Colonic mucosa (tissue), 4 donors: ENCODE data around the gene SEC16A. TPM values are rescaled to one million over a fixed set of nuclear protein-coding genes. Genes with fewer than 3 reads are reported as not detected.

Experiments
- DNase-seq: peaks from one replicate; pipeline ENCODE4 v3.0.0-alpha.2; 2020
- H3K27ac ChIP-seq: fragments of 200-600 bp; one replicate; pipeline ENCODE4 v1.8.0; 2021
- H3K27me3 ChIP-seq: fragments of 200-600 bp; one replicate; pipeline ENCODE4 v1.8.0; 2021
- H3K36me3 ChIP-seq: fragments of 200-600 bp; one replicate; pipeline ENCODE4 v1.8.0; 2021
- H3K4me1 ChIP-seq: fragments of 200-600 bp; one replicate; pipeline ENCODE4 v1.8.0; 2021; ENCODE audit warnings: mild to moderate bottlenecking
- H3K4me3 ChIP-seq: fragments of 200-600 bp; one replicate; pipeline ENCODE4 v1.8.0; 2021
- H3K9ac ChIP-seq, 2 donors: one replicate each; pipeline ENCODE4 v1.7.0; 2013; ENCODE audit warnings: control low read depth in 2 of 2, low read depth in 2 of 2, low read length in 2 of 2
- H3K9me3 ChIP-seq: fragments of 200-600 bp; one replicate; pipeline ENCODE4 v1.8.0; 2021
- intact Hi-C: fragments of 100-400 bp; cut with DNase I; formaldehyde crosslinking; loops from one replicate; pipeline ENCODE4 v1.14.1; 2022
- total RNA-seq, 2 donors: library from RNA; stranded (reverse); fragmentation: NEBNext Ultra II Directional in 1 of 2; extraction: Animal tissue kit (Norgen Biotek cat#: 25700) in 1 of 2; gene quantifications; one replicate each; pipeline ENCODE4 v1.2.1, GENCODE V29; 2021
- TF ChIP-seq, protein P1 (sequence below): fragments of 200-600 bp; IDR thresholded peaks from one replicate; pipeline ENCODE4 v1.8.0; 2022; ENCODE audit warnings: antibody characterized with exemption, mild to moderate bottlenecking
- donor health status: healthy.
- donor health status: DM: no; HTN: no; CAD: no.
- donor health status: DM: no; HTN: no; CAD: no.

Gene SEC16A
- total RNA-seq, 2 donors from 2014 or later = 66.2 to 104 TPM

- no peak overlapping the region for H3K27ac ChIP-seq
- H3K9ac ChIP-seq = no peak overlapping the region
- intact Hi-C loops = no loop called here
- H3K27me3 ChIP-seq = no peaks in the 10 kb centered on the region
- H3K4me3 ChIP-seq = no peak overlapping the region
- TF ChIP-seq, protein P1, sequence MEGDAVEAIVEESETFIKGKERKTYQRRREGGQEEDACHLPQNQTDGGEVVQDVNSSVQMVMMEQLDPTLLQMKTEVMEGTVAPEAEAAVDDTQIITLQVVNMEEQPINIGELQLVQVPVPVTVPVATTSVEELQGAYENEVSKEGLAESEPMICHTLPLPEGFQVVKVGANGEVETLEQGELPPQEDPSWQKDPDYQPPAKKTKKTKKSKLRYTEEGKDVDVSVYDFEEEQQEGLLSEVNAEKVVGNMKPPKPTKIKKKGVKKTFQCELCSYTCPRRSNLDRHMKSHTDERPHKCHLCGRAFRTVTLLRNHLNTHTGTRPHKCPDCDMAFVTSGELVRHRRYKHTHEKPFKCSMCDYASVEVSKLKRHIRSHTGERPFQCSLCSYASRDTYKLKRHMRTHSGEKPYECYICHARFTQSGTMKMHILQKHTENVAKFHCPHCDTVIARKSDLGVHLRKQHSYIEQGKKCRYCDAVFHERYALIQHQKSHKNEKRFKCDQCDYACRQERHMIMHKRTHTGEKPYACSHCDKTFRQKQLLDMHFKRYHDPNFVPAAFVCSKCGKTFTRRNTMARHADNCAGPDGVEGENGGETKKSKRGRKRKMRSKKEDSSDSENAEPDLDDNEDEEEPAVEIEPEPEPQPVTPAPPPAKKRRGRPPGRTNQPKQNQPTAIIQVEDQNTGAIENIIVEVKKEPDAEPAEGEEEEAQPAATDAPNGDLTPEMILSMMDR = no peak
- H3K4me1 ChIP-seq = peaks cover 11% of the 10 kb centered on the region
- no peaks in the 10 kb centered on the region for H3K36me3 ChIP-seq
- DNase-seq = no peak
- no peaks in the 10 kb centered on the region for H3K9me3 ChIP-seq
These were observed 4.2 kb upstream of the SEC16A start for GRCh38 chr9:136486823-136487620.

GRCh38 chr9:136486131-136486530 lies 3.3 kb upstream of the SEC16A start:
- Histone ChIP-seq H3K27me3 (no peaks in the 10 kb centered on the region), H3K27ac (no peak overlapping the region), H3K4me3 (no peak overlapping the region), H3K9ac (no peak overlapping the region), H3K4me1 (peaks cover 18% of the 10 kb centered on the region), H3K9me3 (no peaks in the 10 kb centered on the region), H3K36me3 (no peaks in the 10 kb centered on the region)
- no peak for DNase-seq
- TF ChIP-seq, protein P1 = no peak
- intact Hi-C loops = no loop called here

DNA sequence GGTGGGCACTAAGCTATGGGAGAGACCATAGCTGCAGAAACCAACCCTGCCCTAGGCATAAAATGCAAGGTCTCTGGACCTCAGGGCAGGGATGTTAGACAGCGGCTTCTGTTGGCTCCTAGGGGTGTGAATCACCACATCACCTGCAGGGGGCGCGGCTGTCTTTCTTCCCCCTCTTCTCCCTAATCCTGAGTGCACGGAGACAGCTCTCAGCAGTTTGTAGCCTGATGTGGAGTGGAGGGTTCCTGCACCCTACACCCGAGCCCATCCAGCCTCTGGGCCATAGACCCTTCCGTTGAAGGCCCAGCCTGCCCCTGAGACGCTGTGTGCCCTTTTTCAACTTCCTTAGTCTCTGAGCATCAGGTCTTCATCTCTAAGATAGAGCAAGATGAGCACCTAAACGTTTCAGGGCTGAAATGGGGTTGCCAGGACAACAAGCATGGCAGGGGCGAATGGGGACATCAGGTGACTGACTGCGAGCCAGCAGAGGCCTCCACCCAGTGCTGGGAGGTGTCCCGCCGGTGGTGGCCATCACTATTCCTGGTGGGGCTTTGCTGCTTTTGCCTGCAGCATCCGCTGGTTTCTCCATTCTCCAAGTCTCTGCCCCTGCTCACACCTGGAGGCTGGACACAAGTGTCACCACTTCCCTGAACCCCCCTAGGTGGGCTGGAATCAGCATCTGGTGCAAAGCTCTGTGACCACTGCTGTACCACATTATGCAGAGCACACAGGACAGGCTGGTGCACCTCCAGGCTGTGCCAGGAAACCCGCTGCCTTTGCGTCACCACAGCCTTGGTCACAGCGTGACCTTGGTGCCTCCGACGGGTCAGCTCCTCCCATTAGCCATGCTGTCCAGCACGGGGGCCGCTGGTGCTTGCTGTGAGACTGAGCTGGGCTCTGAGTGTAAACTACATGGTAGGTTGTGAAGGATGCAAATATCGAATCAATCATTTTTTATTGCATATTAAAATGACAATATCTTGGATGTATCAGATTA lies 2.5 kb upstream of the SEC16A start:
- intact Hi-C loops = no loop called here
- no peak overlapping the region for H3K9ac ChIP-seq
- no peak overlapping the region for H3K27ac ChIP-seq
- peak; percentile 90 for DNase-seq
- no peaks in the 10 kb centered on the region for H3K27me3 ChIP-seq
- peaks cover 18% of the 10 kb centered on the region for H3K4me1 ChIP-seq
- H3K4me3 ChIP-seq = no peak overlapping the region
- no peaks in the 10 kb centered on the region for H3K36me3 ChIP-seq
- TF ChIP-seq, protein P1 = peak; percentile 89
- H3K9me3 ChIP-seq = no peaks in the 10 kb centered on the region

DNA sequence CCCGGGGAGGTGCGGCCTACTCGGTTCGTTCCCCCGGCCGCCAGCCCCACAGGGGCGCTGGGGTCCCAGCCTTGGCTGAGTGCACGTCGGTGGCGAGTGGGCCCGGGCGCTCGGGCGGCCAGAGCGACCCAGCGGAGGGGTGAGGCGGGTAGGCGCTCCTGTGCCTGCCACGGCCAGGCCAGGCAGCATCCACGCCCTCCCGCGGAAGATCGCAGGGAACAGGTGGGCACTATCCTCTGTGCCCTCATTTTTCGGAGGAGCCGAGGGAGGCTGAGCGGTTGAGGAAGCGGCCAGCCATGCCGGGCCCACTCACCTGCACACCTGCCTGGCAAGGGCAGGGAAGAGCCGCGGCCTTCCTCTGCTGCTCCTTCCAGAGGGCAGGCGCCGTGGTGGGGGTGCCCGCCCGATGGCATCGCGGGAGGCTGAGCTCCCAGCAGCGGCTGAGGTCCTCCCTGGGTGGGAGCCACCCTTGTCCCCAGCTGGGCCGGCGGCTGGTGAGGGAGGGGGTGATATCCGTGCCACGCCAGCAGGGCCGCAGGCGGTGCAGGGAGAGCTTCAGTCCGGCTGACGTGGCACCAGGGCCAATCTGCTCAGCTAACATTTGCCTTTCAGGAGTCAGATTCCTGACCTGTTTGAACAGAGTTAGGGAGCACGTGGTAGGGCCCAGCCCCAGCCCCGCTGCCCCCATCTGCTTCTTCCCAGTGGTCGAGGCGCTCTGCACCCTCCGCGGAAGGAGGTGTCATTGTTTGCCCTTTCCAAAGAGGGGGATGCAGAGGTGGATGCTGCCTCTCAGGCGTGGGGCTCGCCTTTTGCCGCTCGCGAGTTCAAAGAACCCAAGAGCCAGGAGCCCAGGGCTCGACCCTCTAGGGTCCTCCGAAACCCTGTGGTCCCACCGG lies 1.6 kb upstream of the SEC16A start:
- Histone ChIP-seq H3K27me3 (no peaks in the 10 kb centered on the region), H3K4me3 (peak overlapping the region; percentile 68), H3K9me3 (no peaks in the 10 kb centered on the region), H3K4me1 (peaks cover 18% of the 10 kb centered on the region), H3K9ac (peak overlapping the region; percentile 60 to 85), H3K36me3 (no peaks in the 10 kb centered on the region), H3K27ac (peak overlapping the region; percentile 99)
- DNase-seq = peak; percentile 57
- intact Hi-C loops = loop anchor here (5.0 kb wide), 1 partner anchor 72 kb away; the partner anchor contains the start of genes ENTR1 and PMPCA
- TF ChIP-seq, protein P1 = no peak
